IMR-90 (cell line): ENCODE results near the gene MBNL3. TPM values are rescaled to one million over a fixed set of nuclear protein-coding genes. Genes with fewer than 3 reads are reported as not detected.

Experiments used
- ATAC-seq: fragments of 200-7000 bp; cut with Tn5 transposase; 2 replicates; pipeline ENCODE4 v1.9.1; 2020; ENCODE audit warnings: low read depth, mild to moderate bottlenecking, moderate library complexity
- BruUV-seq: library from RNA; stranded (reverse); fragments of 400-500 nt; replicated peaks from 2 replicates; lab custom pipeline; 2021; lab: Mats Ljungman, UMichigan
- CTCF ChIA-PET: fragments of 300-600 bp; formaldehyde crosslinking; extraction: SDS; loops from one replicate; lab custom pipeline; 2021; ENCODE audit warnings: antibody characterized with exemption; lab: Yijun Ruan, JAX
- POLR2A ChIA-PET: fragments of 300-600 bp; sonication (Branson Sonifier 250); formaldehyde crosslinking; loops from one replicate; lab custom pipeline; 2022; ENCODE audit warnings: antibody characterized with exemption; ENCODE audit not compliant: unreplicated experiment; lab: Charles Lee
- DNase-seq: peaks from one replicate; pipeline ENCODE4 v3.0.0; 2013
- H2AFZ ChIP-seq: replicated peaks from 2 replicates; pipeline ENCODE3; 2013; ENCODE audit warnings: low read length, mild to moderate bottlenecking; ENCODE audit not compliant: poor library complexity
- H2AK5ac ChIP-seq: 2 replicates; pipeline ENCODE4 v1.6.1; 2013; ENCODE audit warnings: low read depth, low read length, inconsistent platforms
- H2AK9ac ChIP-seq: replicated peaks from 2 replicates; pipeline ENCODE3; 2013; ENCODE audit warnings: mild to moderate bottlenecking, low read depth, low read length, moderate library complexity; ENCODE audit not compliant: poor library complexity
- H2BK120ac ChIP-seq: 2 replicates; pipeline ENCODE4 v1.6.1; 2013; ENCODE audit warnings: low read depth, low read length, inconsistent platforms
- H2BK15ac ChIP-seq: 3 replicates; pipeline ENCODE4 v1.6.1; 2013; ENCODE audit warnings: low read depth, low read length, inconsistent platforms
- H2BK20ac ChIP-seq: 2 replicates; pipeline ENCODE4 v1.6.1; 2013; ENCODE audit warnings: low read depth, mild to moderate bottlenecking, inconsistent platforms, low read length, moderate library complexity
- H2BK5ac ChIP-seq: 2 replicates; pipeline ENCODE4 v1.6.1; 2013; ENCODE audit warnings: mild to moderate bottlenecking, low read depth, low read length, inconsistent platforms; ENCODE audit not compliant: poor library complexity, severe bottlenecking
- H3K14ac ChIP-seq: replicated peaks from 2 replicates; pipeline ENCODE4 v1.6.1; 2013; ENCODE audit warnings: low read depth, low read length, inconsistent platforms
- H3K18ac ChIP-seq: 2 replicates; pipeline ENCODE4 v1.6.1; 2013; ENCODE audit warnings: low read depth, low read length, control low read depth
- H3K23ac ChIP-seq: 2 replicates; pipeline ENCODE4 v1.6.1; 2013; ENCODE audit warnings: low read depth, low read length, inconsistent platforms
- H3K27ac ChIP-seq: 2 replicates; pipeline ENCODE4 v1.5.1; 2013; ENCODE audit warnings: mild to moderate bottlenecking, control low read depth, low read length; ENCODE audit not compliant: insufficient read depth
- H3K27me3 ChIP-seq: 2 replicates; pipeline ENCODE4 v1.6.1; 2013; ENCODE audit warnings: low read length; ENCODE audit not compliant: control insufficient read depth, insufficient read depth
- H3K36me3 ChIP-seq: 2 replicates; pipeline ENCODE4 v1.6.1; 2013; ENCODE audit warnings: low read length, mixed read lengths; ENCODE audit not compliant: control insufficient read depth, insufficient read depth
- H3K4ac ChIP-seq: 2 replicates; pipeline ENCODE4 v1.6.1; 2013; ENCODE audit warnings: low read depth, low read length, inconsistent platforms
- H3K4me1 ChIP-seq: 2 replicates; pipeline ENCODE4 v1.6.1; 2013; ENCODE audit warnings: low read length, mixed read lengths; ENCODE audit not compliant: control insufficient read depth, insufficient read depth
- H3K4me2 ChIP-seq: 2 replicates; pipeline ENCODE4 v1.6.1; 2013; ENCODE audit warnings: low read depth, mild to moderate bottlenecking, control low read depth, low read length, moderate library complexity
- H3K4me3 ChIP-seq: 2 replicates; pipeline ENCODE4 v1.5.1; 2013; ENCODE audit warnings: low read depth, mild to moderate bottlenecking, control low read depth, low read length, moderate library complexity; ENCODE audit not compliant: insufficient read depth
- H3K56ac ChIP-seq: 2 replicates; pipeline ENCODE4 v1.6.1; 2013; ENCODE audit warnings: low read length, inconsistent platforms; ENCODE audit not compliant: insufficient read depth; ENCODE audit errors: extremely low read depth
- H3K79me1 ChIP-seq, 2 experiments: 2 replicates each; pipeline ENCODE4 v1.6.1; 2013; ENCODE audit warnings: low read length in 2 of 2, inconsistent platforms in 1 of 2, low read depth in 1 of 2
- H3K9ac ChIP-seq: 2 replicates; pipeline ENCODE4 v1.6.1; 2013; ENCODE audit warnings: low read depth, low read length, control low read depth
- H3K9me1 ChIP-seq: 2 replicates; pipeline ENCODE4 v1.6.1; 2013; ENCODE audit warnings: low read length, inconsistent platforms; ENCODE audit not compliant: insufficient read depth
- H3K9me3 ChIP-seq: 2 replicates; pipeline ENCODE4 v1.6.1; 2013; ENCODE audit warnings: low read length; ENCODE audit not compliant: control insufficient read depth, insufficient read depth
- H4K20me1 ChIP-seq: 2 replicates; pipeline ENCODE4 v1.6.1; 2013; ENCODE audit warnings: low read length, inconsistent platforms; ENCODE audit not compliant: insufficient read depth
- H4K5ac ChIP-seq: 2 replicates; pipeline ENCODE4 v1.6.1; 2013; ENCODE audit warnings: mild to moderate bottlenecking, low read depth, low read length, control low read depth
- H4K8ac ChIP-seq, 2 experiments: 2 replicates each; pipeline ENCODE4 v1.6.1; 2013; ENCODE audit warnings: low read depth in 2 of 2, low read length in 2 of 2, control low read depth in 1 of 2, inconsistent platforms in 1 of 2
- H4K91ac ChIP-seq: 2 replicates; pipeline ENCODE4 v1.6.1; 2013; ENCODE audit warnings: low read depth, low read length, inconsistent platforms; ENCODE audit not compliant: insufficient read depth
- BHLHE40 ChIP-seq: fragments of 150-350 bp; IDR thresholded peaks from 2 replicates; pipeline ENCODE4 v1.6.1; 2016; ENCODE audit warnings: mild to moderate bottlenecking, low read depth, low read length
- CHD1 ChIP-seq: IDR thresholded peaks from 2 replicates; pipeline ENCODE4 v1.6.1; 2012; ENCODE audit warnings: low read depth, low read length, improper control_type of control experiment
- ELK1 ChIP-seq: fragments of 150-350 bp; IDR thresholded peaks from 2 replicates; pipeline ENCODE4 v1.6.1; 2016; ENCODE audit warnings: low read depth, mild to moderate bottlenecking, low read length, moderate library complexity, borderline replicate concordance
- FOS ChIP-seq: fragments of 150-350 bp; IDR thresholded peaks from 2 replicates; pipeline ENCODE4 v1.6.1; 2016; ENCODE audit warnings: low read depth, low read length
- MAZ ChIP-seq: IDR thresholded peaks from 2 replicates; pipeline ENCODE4 v1.6.1; 2012; ENCODE audit warnings: low read depth, mild to moderate bottlenecking, low read length, improper control_type of control experiment, moderate library complexity, borderline replicate concordance
- RAD21 ChIP-seq: IDR thresholded peaks from 2 replicates; pipeline ENCODE4 v1.6.1; 2012; ENCODE audit warnings: low read length, improper control_type of control experiment
- RCOR1 ChIP-seq: IDR thresholded peaks from 2 replicates; pipeline ENCODE4 v1.6.1; 2012; ENCODE audit warnings: mild to moderate bottlenecking, low read length, improper control_type of control experiment; ENCODE audit not compliant: insufficient replicate concordance
- SMC3 ChIP-seq: fragments of 150-350 bp; IDR thresholded peaks from 2 replicates; pipeline ENCODE4 v1.6.1; 2016; ENCODE audit warnings: low read depth, mild to moderate bottlenecking, antibody characterized with exemption, low read length, moderate library complexity
- WGBS, 2 experiments: methylation state at CpG; one replicate each; pipeline versions ENCODE4 v1.1.5 to v1.1.7; 2013; ENCODE audit warnings: missing lambda C conversion rate in 2 of 2; ENCODE audit not compliant: insufficient read length in 1 of 2; ENCODE audit errors: extremely low coverage in 2 of 2; 5-methylcytosine and 5-hydroxymethylcytosine counted together
- dilution Hi-C: fragments of 300-500 bp; cut with HindIII; formaldehyde crosslinking; loops from one replicate; pipeline ENCODE4 v1.14.3; 2018; ENCODE audit warnings: low sequenced_read_pairs; ENCODE audit not compliant: unreplicated experiment
- in situ Hi-C: fragments of 300-500 bp; cut with MboI; formaldehyde crosslinking; loops from 3 replicates; pipeline ENCODE4 v1.14.3; 2019; ENCODE audit warnings: low sequenced_read_pairs, inconsistent platforms, mixed read lengths
- intact Hi-C: fragments of 100-400 bp; cut with micrococcal nuclease; formaldehyde crosslinking; loops from 2 replicates; pipeline ENCODE4 v1.10.0; 2022
- polyA plus RNA-seq, 3 experiments: library from polyadenylated mRNA; depleted of rRNA; stranded (reverse); fragments of >200 nt; gene quantifications; 2 replicates each; pipeline ENCODE4 v1.2.3, GENCODE V29; 2012; ENCODE audit warnings: low replicate concordance in 1 of 3
- total RNA-seq: library from RNA; depleted of rRNA; stranded (reverse); fragments of >200 nt; gene quantifications from 2 replicates; pipeline ENCODE4 v1.2.3, GENCODE V29; 2012

Gene MBNL3
- total and polyA plus RNA-seq, 2 of the 4 experiments (the other 2 are of a cell fraction) = 0.32 to 1.1 TPM

- Histone ChIP-seq H3K4me3 (no peak overlapping the region), H3K9ac (no peak overlapping the region), H2AK9ac (no peak overlapping the region), H2BK120ac (no peak overlapping the region), H4K5ac (no peak overlapping the region), H3K79me1 (no peaks in the 10 kb centered on the region), H3K36me3 (no peaks in the 10 kb centered on the region), H4K8ac (no peak overlapping the region), H2AK5ac (no peak overlapping the region), H3K4ac (no peak overlapping the region), H2BK20ac (no peak overlapping the region), H2BK5ac (no peak overlapping the region), H3K9me1 (no peaks in the 10 kb centered on the region), H3K27ac (no peak overlapping the region), H3K4me1 (no peaks in the 10 kb centered on the region), H3K9me3 (no peaks in the 10 kb centered on the region), H2AFZ (no peak overlapping the region), H3K56ac (no peak overlapping the region), H4K20me1 (no peaks in the 10 kb centered on the region), H3K4me2 (no peak overlapping the region), H3K27me3 (no peaks in the 10 kb centered on the region), H3K14ac (no peak overlapping the region), H3K18ac (no peak overlapping the region), H4K91ac (no peak overlapping the region), H2BK15ac (no peak overlapping the region), H3K23ac (no peak overlapping the region)
- ATAC-seq = no peak
- ChIA-PET POLR2A (no interaction called here), CTCF (no interaction called here)
- in situ Hi-C loops (no loop called here), dilution Hi-C loops (no loop called here), intact Hi-C loops (no loop called here)
- BruUV-seq = no TSS peak
- TF ChIP-seq MAZ (no peak), BHLHE40 (no peak), FOS (no peak), CHD1 (no peak), RAD21 (no peak), SMC3 (no peak), RCOR1 (no peak), ELK1 (no peak)
- WGBS, 2 experiments = 33% methylated on average over 1 of the region's 6 CpGs; no CpG with 5 or more reads in 1 of the 2 experiments
- no peak for DNase-seq
These were observed 55.3 kb downstream of the MBNL3 start for GRCh38 chrX:132433551-132433950.
